Spleen (tissue), 7 donors: ENCODE results near the gene TMED5.

Experiments used
- POLR2A ChIP-seq, 3 donors: fragments of 450-650 bp; IDR thresholded peaks; one replicate each; pipeline ENCODE4 v1.5.1; 2017; ENCODE audit warnings: antibody characterized with exemption in 3 of 3, mild to moderate bottlenecking in 1 of 3
- POLR2AphosphoS5 ChIP-seq, 3 donors: sonication (generic); formaldehyde crosslinking; IDR thresholded peaks; one replicate each; pipeline ENCODE4 v1.5.1; 2017; ENCODE audit warnings: antibody characterized with exemption in 3 of 3
- TF ChIP-seq, protein P1 (sequence below), 11 experiments: fragments of 200-600 bp in 7 of 11; fragments of 450-650 bp in 4 of 11; sonication (generic) in 4 of 11; IDR thresholded peaks in 8 of 11; conservative IDR thresholded peaks in 3 of 11; 1 replicate in 7 of 11; 2 replicates in 4 of 11; pipeline versions ENCODE4 v1.4.0 to v1.8.0; 2016 to 2021; ENCODE audit warnings: antibody characterized with exemption in 11 of 11, inconsistent platforms in 4 of 11, mild to moderate bottlenecking in 1 of 11
- donor health status: DM: no; HTN: no; CAD: no; lungs with moderate emphysema.
- donor health status: DM: no; HTN: no; CAD: no.
- donor health status: DM: no; HTN: no; CAD: no.

DNA sequence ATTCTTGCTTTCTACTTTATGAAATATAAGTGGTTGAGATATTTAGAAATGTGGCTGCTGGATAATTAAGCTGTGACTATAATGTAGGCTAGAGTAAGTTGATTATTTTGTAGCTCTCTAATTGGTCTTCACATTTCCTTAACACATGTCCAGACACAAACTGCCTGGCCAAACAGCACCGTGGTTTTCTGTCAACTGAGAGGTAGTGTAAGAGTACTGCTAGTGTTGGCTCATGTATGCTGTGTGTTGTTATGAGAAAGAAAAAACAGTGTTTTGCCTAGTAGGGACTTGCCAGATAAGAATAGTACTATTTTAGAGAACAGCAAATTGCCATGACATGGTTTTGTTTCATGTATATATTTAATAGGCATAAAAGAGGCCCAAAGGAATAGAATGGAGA lies 37.1 kb downstream of the TMED5 start:
- TF ChIP-seq, protein P1, sequence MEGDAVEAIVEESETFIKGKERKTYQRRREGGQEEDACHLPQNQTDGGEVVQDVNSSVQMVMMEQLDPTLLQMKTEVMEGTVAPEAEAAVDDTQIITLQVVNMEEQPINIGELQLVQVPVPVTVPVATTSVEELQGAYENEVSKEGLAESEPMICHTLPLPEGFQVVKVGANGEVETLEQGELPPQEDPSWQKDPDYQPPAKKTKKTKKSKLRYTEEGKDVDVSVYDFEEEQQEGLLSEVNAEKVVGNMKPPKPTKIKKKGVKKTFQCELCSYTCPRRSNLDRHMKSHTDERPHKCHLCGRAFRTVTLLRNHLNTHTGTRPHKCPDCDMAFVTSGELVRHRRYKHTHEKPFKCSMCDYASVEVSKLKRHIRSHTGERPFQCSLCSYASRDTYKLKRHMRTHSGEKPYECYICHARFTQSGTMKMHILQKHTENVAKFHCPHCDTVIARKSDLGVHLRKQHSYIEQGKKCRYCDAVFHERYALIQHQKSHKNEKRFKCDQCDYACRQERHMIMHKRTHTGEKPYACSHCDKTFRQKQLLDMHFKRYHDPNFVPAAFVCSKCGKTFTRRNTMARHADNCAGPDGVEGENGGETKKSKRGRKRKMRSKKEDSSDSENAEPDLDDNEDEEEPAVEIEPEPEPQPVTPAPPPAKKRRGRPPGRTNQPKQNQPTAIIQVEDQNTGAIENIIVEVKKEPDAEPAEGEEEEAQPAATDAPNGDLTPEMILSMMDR (IDR thresholded peaks at IDR 0.05 in 8 of 11, conservative IDR thresholded peaks at IDR 0.05 in 3 of 11), result no peak
- TF ChIP-seq POLR2AphosphoS5 (IDR thresholded peaks at IDR 0.05) (no peak), POLR2A (IDR thresholded peaks at IDR 0.05) (no peak)
